Measurements from ENCODE around the gene TIGD3. TPM values are rescaled to one million over a fixed set of nuclear protein-coding genes. Genes with fewer than 3 reads are reported as not detected.

TIGD3 gene
- total and polyA plus RNA-seq, 2 of the 13 experiments (the other 11 are each of a cell fraction or from before 2014, with no cell fraction given): 0.49 to 4.9 TPM

DNA sequence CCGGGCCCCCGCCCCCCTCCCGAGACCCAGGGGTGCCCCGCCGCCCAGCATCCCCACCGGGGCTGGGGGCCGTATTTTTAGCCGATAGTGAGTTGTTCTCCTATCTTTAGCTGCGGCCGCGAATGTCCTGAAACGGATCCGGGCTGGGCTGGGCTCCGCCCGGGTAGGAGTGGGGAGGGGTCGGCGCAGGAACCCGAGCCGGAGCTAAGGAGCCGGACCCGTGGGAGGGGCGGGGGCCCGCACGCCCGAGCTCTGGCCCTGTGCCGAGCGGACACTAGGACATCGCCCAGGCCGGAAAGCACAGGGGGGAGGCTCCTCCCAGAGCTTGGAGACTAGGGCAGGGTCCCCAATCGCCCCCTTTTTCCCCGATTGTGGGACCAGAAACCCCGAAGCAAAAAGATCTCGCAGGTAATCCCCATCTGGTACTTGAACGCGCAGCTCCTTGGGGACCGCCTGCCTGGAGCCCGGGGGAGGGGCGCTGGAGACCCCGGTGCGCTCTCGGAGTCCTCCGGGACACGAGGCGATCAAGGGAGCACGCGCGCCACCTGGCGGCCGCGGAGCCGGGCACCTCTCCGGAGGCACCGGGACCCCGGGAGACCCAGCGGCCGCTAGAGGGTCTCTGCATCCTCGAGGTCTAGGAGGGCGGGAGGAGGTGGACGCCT, 39.2 kb upstream of the TIGD3 start (continued):
- TF ChIP-seq ZNF646 (CRISPR knock-in tag; IDR thresholded peaks at IDR 0.05): no peak
- no peak for TF ChIP-seq CREBL2 (CRISPR knock-in tag; IDR thresholded peaks at IDR 0.05; ENCODE audit: borderline replicate concordance)
- TF ChIP-seq ZNF547 (CRISPR knock-in tag; IDR thresholded peaks at IDR 0.05): peak; percentile 61; the same call in 1 of the 2 replicates
- no peak for TF ChIP-seq ZMYM2 (CRISPR knock-in tag; IDR thresholded peaks at IDR 0.05)
- no peak for TF ChIP-seq ETS1 (CRISPR knock-in tag; IDR thresholded peaks at IDR 0.05)
- TF ChIP-seq ZBTB4 (CRISPR knock-in tag; IDR thresholded peaks at IDR 0.05; ENCODE audit: borderline replicate concordance): 0 out of 2 replicates have a peak, but pooled peaks have one; percentile 15
- peak; percentile 75; the same call in 1 of the 2 replicates for TF ChIP-seq ZNF768 (CRISPR knock-in tag; IDR thresholded peaks at IDR 0.05)
- TF ChIP-seq RFXAP (CRISPR knock-in tag; IDR thresholded peaks at IDR 0.05; ENCODE audit: borderline replicate concordance): 0 out of 2 replicates have a peak, but pooled peaks have one; percentile 63
- peak; percentile 74; the same call in 1 of the 2 replicates for TF ChIP-seq ZNF749 (CRISPR knock-in tag; IDR thresholded peaks at IDR 0.05; ENCODE audit: borderline replicate concordance)
- TF ChIP-seq, protein P1, sequence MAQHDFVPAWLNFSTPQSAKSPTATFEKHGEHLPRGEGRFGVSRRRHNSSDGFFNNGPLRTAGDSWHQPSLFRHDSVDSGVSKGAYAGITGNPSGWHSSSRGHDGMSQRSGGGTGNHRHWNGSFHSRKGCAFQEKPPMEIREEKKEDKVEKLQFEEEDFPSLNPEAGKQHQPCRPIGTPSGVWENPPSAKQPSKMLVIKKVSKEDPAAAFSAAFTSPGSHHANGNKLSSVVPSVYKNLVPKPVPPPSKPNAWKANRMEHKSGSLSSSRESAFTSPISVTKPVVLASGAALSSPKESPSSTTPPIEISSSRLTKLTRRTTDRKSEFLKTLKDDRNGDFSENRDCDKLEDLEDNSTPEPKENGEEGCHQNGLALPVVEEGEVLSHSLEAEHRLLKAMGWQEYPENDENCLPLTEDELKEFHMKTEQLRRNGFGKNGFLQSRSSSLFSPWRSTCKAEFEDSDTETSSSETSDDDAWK (CRISPR knock-in tag; IDR thresholded peaks at IDR 0.05): no peak
- no peak; the same call in 1 of the 2 replicates for TF ChIP-seq ZFP82 (CRISPR knock-in tag; IDR thresholded peaks at IDR 0.05; ENCODE audit: borderline replicate concordance)
- TF ChIP-seq SNAPC2 (CRISPR knock-in tag; IDR thresholded peaks at IDR 0.05): peak; percentile 32; the same call in 1 of the 2 replicates
- TF ChIP-seq, protein P2, sequence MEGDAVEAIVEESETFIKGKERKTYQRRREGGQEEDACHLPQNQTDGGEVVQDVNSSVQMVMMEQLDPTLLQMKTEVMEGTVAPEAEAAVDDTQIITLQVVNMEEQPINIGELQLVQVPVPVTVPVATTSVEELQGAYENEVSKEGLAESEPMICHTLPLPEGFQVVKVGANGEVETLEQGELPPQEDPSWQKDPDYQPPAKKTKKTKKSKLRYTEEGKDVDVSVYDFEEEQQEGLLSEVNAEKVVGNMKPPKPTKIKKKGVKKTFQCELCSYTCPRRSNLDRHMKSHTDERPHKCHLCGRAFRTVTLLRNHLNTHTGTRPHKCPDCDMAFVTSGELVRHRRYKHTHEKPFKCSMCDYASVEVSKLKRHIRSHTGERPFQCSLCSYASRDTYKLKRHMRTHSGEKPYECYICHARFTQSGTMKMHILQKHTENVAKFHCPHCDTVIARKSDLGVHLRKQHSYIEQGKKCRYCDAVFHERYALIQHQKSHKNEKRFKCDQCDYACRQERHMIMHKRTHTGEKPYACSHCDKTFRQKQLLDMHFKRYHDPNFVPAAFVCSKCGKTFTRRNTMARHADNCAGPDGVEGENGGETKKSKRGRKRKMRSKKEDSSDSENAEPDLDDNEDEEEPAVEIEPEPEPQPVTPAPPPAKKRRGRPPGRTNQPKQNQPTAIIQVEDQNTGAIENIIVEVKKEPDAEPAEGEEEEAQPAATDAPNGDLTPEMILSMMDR (CRISPR knock-in tag; IDR thresholded peaks at IDR 0.05): peak; percentile 96
